Measurements from ENCODE around the gene B4GAT1.

The B4GAT1 gene

GRCh38 chr11:66338276-66339161 is 8.9 kb downstream of the B4GAT1 start:
- DNase-seq (ENCODE audit: low read depth in 1 of 2, low spot score in 1 of 2), result no peak

- DNase-seq (ENCODE audit: low read depth in 1 of 2, low spot score in 1 of 2), result no peak
Measured at GRCh38 chr11:66337103-66337899, 10.1 kb downstream of the B4GAT1 start.

- DNase-seq (ENCODE audit: low read depth in 1 of 2, low spot score in 1 of 2), result no peak
Measured at GRCh38 chr11:66336234-66337102, 11.0 kb downstream of the B4GAT1 start, which contains the start of gene RIN1. RIN1 (minus strand) TSS chr11:66336434; CDS start chr11:66336402, 32 bp downstream.

GRCh38 chr11:66335531-66336233 is 11.7 kb downstream of the B4GAT1 start:
- no peak for DNase-seq (ENCODE audit: low read depth in 1 of 2, low spot score in 1 of 2)

- DNase-seq (ENCODE audit: low read depth in 1 of 2, low spot score in 1 of 2), result no peak
Measured at GRCh38 chr11:66334605-66335442, 12.6 kb downstream of the B4GAT1 start.

GRCh38 chr11:66333896-66334604 is 13.4 kb downstream of the B4GAT1 start:
- no peak for DNase-seq (ENCODE audit: low read depth in 1 of 2, low spot score in 1 of 2)

- no peak for DNase-seq (ENCODE audit: low read depth in 1 of 2, low spot score in 1 of 2)
Measured at GRCh38 chr11:66333220-66333877, 14.1 kb downstream of the B4GAT1 start.

GRCh38 chr11:66332371-66333219 is 14.8 kb downstream of the B4GAT1 start:
- DNase-seq (ENCODE audit: low read depth in 1 of 2, low spot score in 1 of 2), result no peak

GRCh38 chr11:66331542-66332370 is 15.7 kb downstream of the B4GAT1 start:
- DNase-seq (ENCODE audit: low read depth in 1 of 2, low spot score in 1 of 2), result no peak

- DNase-seq (ENCODE audit: low read depth in 1 of 2, low spot score in 1 of 2), result no peak
Measured at GRCh38 chr11:66330931-66331330, 16.5 kb downstream of the B4GAT1 start.

- DNase-seq (ENCODE audit: low read depth in 1 of 2, low spot score in 1 of 2), result no peak
Measured at GRCh38 chr11:66329165-66329673, 18.2 kb downstream of the B4GAT1 start.

GRCh38 chr11:66328302-66329144 is 18.9 kb downstream of the B4GAT1 start:
- DNase-seq (ENCODE audit: low read depth in 1 of 2, low spot score in 1 of 2), result peak; percentile 65 to 74

- no peak for DNase-seq (ENCODE audit: low read depth in 1 of 2, low spot score in 1 of 2)
Measured at GRCh38 chr11:66328031-66328301, 19.5 kb downstream of the B4GAT1 start.

GRCh38 chr11:66327171-66328030 is 20.0 kb downstream of the B4GAT1 start:
- no peak for DNase-seq (ENCODE audit: low read depth in 1 of 2, low spot score in 1 of 2)
